ENCODE data around the gene PEAK1.

PEAK1 gene

DNA sequence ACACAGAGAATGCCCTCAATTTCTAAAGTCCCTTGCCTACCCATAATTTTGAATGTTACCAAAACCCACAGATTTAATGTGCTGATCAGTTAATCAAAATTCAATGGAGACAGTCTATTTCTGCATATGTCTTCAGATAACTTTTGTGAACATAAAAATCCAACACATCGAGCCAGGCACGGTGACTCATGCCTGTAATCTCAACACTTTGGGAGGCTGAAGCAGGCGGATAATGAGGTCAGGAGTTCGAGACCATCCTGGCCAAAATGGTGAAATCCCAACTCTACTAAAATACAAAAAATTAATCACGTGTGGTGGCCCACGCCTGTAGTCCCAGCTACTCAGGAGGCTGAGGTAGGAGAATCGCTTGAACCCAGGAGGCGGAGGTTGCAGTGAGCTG, 49.3 kb downstream of the PEAK1 start:
- no peak overlapping the region for H3K27ac Mint-ChIP-seq
- no peaks in the 10 kb centered on the region for H3K27me3 Mint-ChIP-seq (ENCODE audit: low read depth, poor library complexity)
- H3K4me3 Mint-ChIP-seq = no peak overlapping the region
- peaks cover 8% of the 10 kb centered on the region for H3K36me3 Mint-ChIP-seq (ENCODE audit: low read depth)
- H3K9me3 Mint-ChIP-seq = peaks cover 3% of the 10 kb centered on the region
- TF ChIP-seq, protein P1, sequence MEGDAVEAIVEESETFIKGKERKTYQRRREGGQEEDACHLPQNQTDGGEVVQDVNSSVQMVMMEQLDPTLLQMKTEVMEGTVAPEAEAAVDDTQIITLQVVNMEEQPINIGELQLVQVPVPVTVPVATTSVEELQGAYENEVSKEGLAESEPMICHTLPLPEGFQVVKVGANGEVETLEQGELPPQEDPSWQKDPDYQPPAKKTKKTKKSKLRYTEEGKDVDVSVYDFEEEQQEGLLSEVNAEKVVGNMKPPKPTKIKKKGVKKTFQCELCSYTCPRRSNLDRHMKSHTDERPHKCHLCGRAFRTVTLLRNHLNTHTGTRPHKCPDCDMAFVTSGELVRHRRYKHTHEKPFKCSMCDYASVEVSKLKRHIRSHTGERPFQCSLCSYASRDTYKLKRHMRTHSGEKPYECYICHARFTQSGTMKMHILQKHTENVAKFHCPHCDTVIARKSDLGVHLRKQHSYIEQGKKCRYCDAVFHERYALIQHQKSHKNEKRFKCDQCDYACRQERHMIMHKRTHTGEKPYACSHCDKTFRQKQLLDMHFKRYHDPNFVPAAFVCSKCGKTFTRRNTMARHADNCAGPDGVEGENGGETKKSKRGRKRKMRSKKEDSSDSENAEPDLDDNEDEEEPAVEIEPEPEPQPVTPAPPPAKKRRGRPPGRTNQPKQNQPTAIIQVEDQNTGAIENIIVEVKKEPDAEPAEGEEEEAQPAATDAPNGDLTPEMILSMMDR (IDR thresholded peaks at IDR 0.05) = no peak
- no peak for DNase-seq
- H3K4me1 Mint-ChIP-seq = no peaks in the 10 kb centered on the region

DNA sequence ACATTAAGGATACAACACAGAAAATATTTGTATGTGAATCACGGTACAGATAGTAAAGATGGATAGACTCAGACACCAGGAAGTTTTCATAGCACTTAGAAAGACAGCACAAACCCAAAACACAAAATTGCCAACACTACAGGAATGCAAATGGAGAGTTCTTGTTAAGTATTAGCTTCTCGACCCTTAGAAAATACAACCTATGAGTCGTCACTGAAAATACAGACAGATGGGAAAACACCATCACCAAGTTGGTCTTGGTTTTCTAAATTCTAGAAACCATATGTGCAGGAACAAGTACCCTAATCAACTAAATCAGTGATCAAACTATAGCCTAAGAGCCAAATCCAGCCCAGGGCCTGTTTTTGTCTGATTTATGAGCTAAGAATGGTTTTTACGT, 50.7 kb downstream of the PEAK1 start:
- Mint-ChIP-seq H3K4me1 (no peaks in the 10 kb centered on the region), H3K9me3 (peaks cover 3% of the 10 kb centered on the region), H3K27me3 (ENCODE audit: low read depth, poor library complexity) (no peaks in the 10 kb centered on the region), H3K4me3 (no peak overlapping the region), H3K36me3 (ENCODE audit: low read depth) (peaks cover 8% of the 10 kb centered on the region), H3K27ac (no peak overlapping the region)
- no peak for DNase-seq
- TF ChIP-seq, protein P1 (IDR thresholded peaks at IDR 0.05) = no peak

DNA sequence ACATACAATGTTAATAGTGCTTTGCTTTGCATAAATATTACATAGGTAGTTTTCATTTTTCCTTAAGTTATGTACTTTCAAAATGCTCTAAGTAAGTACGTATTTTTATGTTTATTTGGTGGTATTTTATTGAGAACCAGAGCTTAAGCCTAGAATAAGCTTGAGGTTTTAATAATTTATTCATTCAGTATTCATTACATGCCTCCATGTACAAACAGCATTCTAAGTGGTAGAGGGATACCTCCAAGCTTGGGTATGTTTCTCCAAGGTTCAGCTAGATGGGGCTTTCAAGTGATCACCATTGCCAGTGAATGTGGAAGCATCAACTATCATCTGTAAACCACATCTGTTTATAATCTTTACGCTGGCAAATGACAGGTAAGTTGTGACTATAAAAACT, 52.3 kb downstream of the PEAK1 start:
- Mint-ChIP-seq H3K36me3 (ENCODE audit: low read depth) (peaks cover 10% of the 10 kb centered on the region), H3K4me3 (no peak overlapping the region), H3K9me3 (peaks cover 3% of the 10 kb centered on the region), H3K27me3 (ENCODE audit: low read depth, poor library complexity) (no peaks in the 10 kb centered on the region), H3K4me1 (no peaks in the 10 kb centered on the region), H3K27ac (no peak overlapping the region)
- DNase-seq = no peak
- TF ChIP-seq, protein P1 (IDR thresholded peaks at IDR 0.05) = no peak

DNA sequence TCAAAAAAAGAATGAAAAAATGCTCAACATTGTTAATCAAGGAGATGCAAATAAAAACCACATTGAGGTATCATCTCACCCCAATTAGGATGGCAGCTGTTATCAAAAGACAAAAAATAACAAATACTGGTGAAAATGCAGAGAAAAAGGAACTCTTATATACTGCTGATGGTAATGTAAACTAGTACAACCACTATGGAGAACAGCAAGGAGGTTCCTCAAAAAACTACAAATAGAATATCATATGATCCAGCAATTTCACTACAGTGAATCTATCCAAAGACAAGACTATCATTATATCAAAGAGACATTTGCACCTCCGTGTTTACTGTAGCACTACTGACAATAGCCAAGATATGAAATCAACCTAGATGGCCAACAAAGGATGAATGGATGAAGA, 58.4 kb downstream of the PEAK1 start:
- no peak overlapping the region for H3K27ac Mint-ChIP-seq
- peaks cover 9% of the 10 kb centered on the region for H3K36me3 Mint-ChIP-seq (ENCODE audit: low read depth)
- peaks cover 2% of the 10 kb centered on the region for H3K27me3 Mint-ChIP-seq (ENCODE audit: low read depth, poor library complexity)
- H3K9me3 Mint-ChIP-seq = peaks cover 3% of the 10 kb centered on the region
- TF ChIP-seq, protein P1 (IDR thresholded peaks at IDR 0.05) = no peak
- H3K4me3 Mint-ChIP-seq = no peak overlapping the region
- no peaks in the 10 kb centered on the region for H3K4me1 Mint-ChIP-seq
- no peak for DNase-seq

DNA sequence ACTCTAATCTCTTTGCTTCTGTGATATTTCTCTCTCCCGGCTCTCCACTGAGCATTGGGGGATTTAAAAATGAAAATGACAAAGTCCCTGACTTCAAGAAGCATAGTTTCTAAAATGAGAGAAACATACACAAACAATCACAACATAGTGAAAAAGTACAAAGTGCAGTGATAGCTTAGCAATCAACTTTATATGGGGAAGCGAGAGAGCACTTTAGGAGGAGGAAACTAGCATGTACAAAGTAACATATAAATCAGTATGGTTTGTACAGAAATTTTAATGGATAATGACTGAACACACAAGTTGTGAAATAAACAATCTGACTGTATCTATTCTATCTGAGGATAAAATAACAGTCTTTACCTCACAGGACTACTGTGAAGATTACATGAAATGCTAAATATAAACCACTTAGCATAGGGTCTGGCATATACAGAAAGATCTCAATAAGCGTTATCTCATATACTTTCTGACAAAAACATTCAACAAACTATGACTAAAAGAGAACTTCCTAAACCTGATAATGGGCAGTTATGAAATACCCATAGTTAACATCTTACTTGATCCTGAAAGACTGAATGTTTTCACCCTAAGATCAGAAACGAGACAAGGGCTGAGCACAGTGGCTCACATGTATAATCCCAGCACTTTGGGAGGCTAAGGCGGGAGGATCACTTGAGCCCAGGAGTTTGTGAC, 61.2 kb downstream of the PEAK1 start:
- H3K36me3 Mint-ChIP-seq (ENCODE audit: low read depth) = peaks cover 7% of the 10 kb centered on the region
- TF ChIP-seq, protein P1 (IDR thresholded peaks at IDR 0.05) = no peak
- H3K9me3 Mint-ChIP-seq = no peaks in the 10 kb centered on the region
- H3K4me3 Mint-ChIP-seq = no peak overlapping the region
- H3K4me1 Mint-ChIP-seq = no peaks in the 10 kb centered on the region
- no peak for DNase-seq
- no peak overlapping the region for H3K27ac Mint-ChIP-seq
- H3K27me3 Mint-ChIP-seq (ENCODE audit: low read depth, poor library complexity) = peaks cover 6% of the 10 kb centered on the region

DNA sequence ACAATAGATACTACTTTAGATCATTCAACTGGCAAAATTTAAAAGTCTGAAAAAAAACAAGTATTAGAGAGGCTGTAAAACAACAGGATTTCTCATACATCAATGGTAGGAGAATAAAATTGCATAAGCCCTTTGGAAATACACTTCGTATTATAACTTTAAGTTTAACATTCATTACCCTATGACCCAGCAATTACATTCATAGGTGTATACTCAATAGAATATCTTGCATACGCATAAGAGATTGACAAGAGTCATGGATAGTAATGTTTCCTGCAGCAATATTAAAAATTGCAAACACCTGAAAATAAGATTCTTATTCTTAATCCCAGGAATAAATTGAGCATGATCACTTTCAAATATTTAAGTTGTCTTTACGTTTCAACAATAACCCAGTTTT, 63.6 kb downstream of the PEAK1 start:
- TF ChIP-seq, protein P1 (IDR thresholded peaks at IDR 0.05) = no peak
- Mint-ChIP-seq H3K36me3 (ENCODE audit: low read depth) (no peaks in the 10 kb centered on the region), H3K27me3 (ENCODE audit: low read depth, poor library complexity) (peaks cover 6% of the 10 kb centered on the region), H3K4me3 (no peak overlapping the region), H3K9me3 (no peaks in the 10 kb centered on the region), H3K4me1 (no peaks in the 10 kb centered on the region), H3K27ac (no peak overlapping the region)
- no peak for DNase-seq
